K562 (cell line): ENCODE data around the gene COL5A3. TPM values are rescaled to one million over a fixed set of nuclear protein-coding genes. Genes with fewer than 3 reads are reported as not detected.

Source experiments
- MAZ ChIP-seq, 2 experiments: fragments of 450-650 bp in 1 of 2; sonication (generic) in 1 of 2; formaldehyde crosslinking; IDR thresholded peaks in 1 of 2; conservative IDR thresholded peaks in 1 of 2; 2 replicates each; pipeline versions ENCODE4 v1.4.0 to v1.5.0; 2020; ENCODE audit warnings: mild to moderate bottlenecking in 1 of 2, missing genetic modification reagents in 1 of 2
- RFX7 ChIP-seq: fragments of 250-450 bp; sonication (Bioruptor Pico); IDR thresholded peaks from 2 replicates; pipeline ENCODE4 v1.5.1; 2021; ENCODE audit warnings: mild to moderate bottlenecking
- SAFB ChIP-seq: fragments of 200-400 bp; formaldehyde crosslinking; IDR thresholded peaks from 2 replicates; pipeline ENCODE4 v1.6.1; 2017; ENCODE audit warnings: low read depth, low read length, borderline replicate concordance
- SMAD4 ChIP-seq: fragments of 250-450 bp; sonication (Bioruptor Pico); conservative IDR thresholded peaks from 2 replicates; pipeline ENCODE4 v1.8.0; 2021; ENCODE audit warnings: inconsistent platforms, mild to moderate bottlenecking, moderate library complexity
- polyA plus RNA-seq, 8 experiments: library from polyadenylated mRNA; depleted of rRNA in 4 of 8; stranded (reverse) in 5 of 8; unstranded in 3 of 8; fragments of >200 nt; fragmentation: Nextera tagmentation in 2 of 8; fragmentation: Illumina TruSeq in 1 of 8; extraction: Ambion mirVana in 2 of 8; extraction: Trizol in 1 of 8; gene quantifications; 2 replicates each; pipeline versions ENCODE4 v1.2.1 to v1.2.3, GENCODE V29; 2011 to 2014; ENCODE audit warnings: inconsistent platforms in 1 of 8, missing spikeins in 1 of 8
- total RNA-seq, 7 experiments: library from RNA; depleted of rRNA in 6 of 7; stranded (reverse); fragments of >200 nt in 6 of 7; fragmentation: Illumina TruSeq in 2 of 7; extraction: Trizol in 2 of 7; gene quantifications; 2 replicates each; pipeline versions ENCODE4 v1.2.1 to v1.2.3, GENCODE V29; 2011 to 2021; ENCODE audit warnings: low replicate concordance in 1 of 7
- TF ChIP-seq, protein P1 (sequence below), 2 experiments: fragments of 250-450 bp in 1 of 2; fragments of 450-650 bp in 1 of 2; sonication (Bioruptor Pico) in 1 of 2; IDR thresholded peaks; 2 replicates each; pipeline versions ENCODE4 v1.6.1 to v1.8.0; 2016 to 2021; ENCODE audit warnings: mild to moderate bottlenecking in 2 of 2, moderate library complexity in 2 of 2, missing compliant biosample characterization in 1 of 2, missing genetic modification characterization in 1 of 2
- TF ChIP-seq, protein P2 (sequence below): sonication (generic); formaldehyde crosslinking; IDR thresholded peaks from 2 replicates; pipeline ENCODE4 v1.9.0; 2022; ENCODE audit warnings: mild to moderate bottlenecking, missing genetic modification reagents
- TF ChIP-seq, protein P3 (sequence below): sonication (generic); formaldehyde crosslinking; IDR thresholded peaks from 2 replicates; pipeline ENCODE4 v1.8.1; 2022; ENCODE audit warnings: missing genetic modification reagents

COL5A3 gene
- total and polyA plus RNA-seq, 9 of the 15 experiments (the other 6 are each of a cell fraction or from before 2014, with no cell fraction given), result 0.01 to 0.02 TPM; not detected in 7

DNA sequence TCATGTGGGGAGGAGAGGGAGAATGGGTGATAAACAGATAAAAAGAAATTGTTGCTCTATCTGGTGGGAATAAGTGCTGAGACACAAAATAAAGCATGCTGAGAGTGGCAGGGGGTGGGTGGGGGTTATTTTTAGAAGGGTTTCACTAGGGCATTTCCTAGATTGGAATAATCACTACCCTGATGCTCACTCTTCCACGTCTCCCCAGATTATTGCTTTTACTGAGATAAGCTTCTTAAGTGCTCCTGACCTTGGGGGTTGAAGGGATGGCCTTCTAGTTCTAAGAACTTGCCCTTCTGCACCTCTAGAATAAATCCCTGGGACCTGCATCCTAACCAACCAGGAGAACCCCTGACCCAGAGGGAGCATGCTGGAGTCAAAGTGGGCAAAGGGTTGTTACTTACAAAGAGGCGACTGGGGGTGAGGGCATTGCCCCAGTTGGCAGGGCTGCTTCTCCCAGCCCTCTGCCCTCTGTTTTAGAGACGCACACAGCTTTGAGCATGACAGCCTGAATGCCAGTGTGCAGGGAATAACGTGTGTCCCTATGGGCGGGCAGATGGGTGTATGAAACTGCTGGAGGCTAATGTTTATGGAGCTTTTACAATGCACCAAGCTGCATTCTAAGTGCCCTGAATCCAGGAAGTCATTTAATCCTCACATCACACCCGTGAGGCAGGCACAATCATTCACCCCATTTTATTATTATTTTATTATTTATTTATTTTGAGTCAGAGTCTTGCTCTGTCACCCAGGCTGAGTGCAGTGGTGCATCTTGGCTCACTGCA, 3.7 kb upstream of the COL5A3 start (continued):
- TF ChIP-seq, protein P1, sequence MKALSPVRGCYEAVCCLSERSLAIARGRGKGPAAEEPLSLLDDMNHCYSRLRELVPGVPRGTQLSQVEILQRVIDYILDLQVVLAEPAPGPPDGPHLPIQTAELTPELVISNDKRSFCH (CRISPR knock-in tag; IDR thresholded peaks at IDR 0.05), result no peak
- TF ChIP-seq, protein P1 (tag; IDR thresholded peaks at IDR 0.05), result no peak
- TF ChIP-seq, protein P2, sequence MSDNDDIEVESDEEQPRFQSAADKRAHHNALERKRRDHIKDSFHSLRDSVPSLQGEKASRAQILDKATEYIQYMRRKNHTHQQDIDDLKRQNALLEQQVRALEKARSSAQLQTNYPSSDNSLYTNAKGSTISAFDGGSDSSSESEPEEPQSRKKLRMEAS (CRISPR knock-in tag), result no peak
- TF ChIP-seq SMAD4 (CRISPR knock-in tag) (no peak), MAZ (CRISPR knock-in tag; conservative IDR thresholded peaks at IDR 0.05 in 1 of 2, IDR thresholded peaks at IDR 0.05 in 1 of 2) (no peak), RFX7 (CRISPR knock-in tag) (no peak), SAFB (no peak)
- TF ChIP-seq, protein P3, sequence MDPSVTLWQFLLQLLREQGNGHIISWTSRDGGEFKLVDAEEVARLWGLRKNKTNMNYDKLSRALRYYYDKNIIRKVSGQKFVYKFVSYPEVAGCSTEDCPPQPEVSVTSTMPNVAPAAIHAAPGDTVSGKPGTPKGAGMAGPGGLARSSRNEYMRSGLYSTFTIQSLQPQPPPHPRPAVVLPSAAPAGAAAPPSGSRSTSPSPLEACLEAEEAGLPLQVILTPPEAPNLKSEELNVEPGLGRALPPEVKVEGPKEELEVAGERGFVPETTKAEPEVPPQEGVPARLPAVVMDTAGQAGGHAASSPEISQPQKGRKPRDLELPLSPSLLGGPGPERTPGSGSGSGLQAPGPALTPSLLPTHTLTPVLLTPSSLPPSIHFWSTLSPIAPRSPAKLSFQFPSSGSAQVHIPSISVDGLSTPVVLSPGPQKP, result no peak
